H1 (cell line): ENCODE measurements around the gene ANXA1. TPM values are rescaled to one million over a fixed set of nuclear protein-coding genes. Genes with fewer than 3 reads are reported as not detected.

Experiments
- RNF2 ChIP-seq: fragments of 200-900, 300-1000 bp; sonication (generic); IDR thresholded peaks from 2 replicates; pipeline ENCODE4 v1.7.1; 2016; ENCODE audit warnings: borderline replicate concordance, low read depth, mild to moderate bottlenecking, antibody characterized with exemption, low read length; ENCODE audit not compliant: poor library complexity, severe bottlenecking; ENCODE audit errors: missing control alignments
- TCF12 ChIP-seq: IDR thresholded peaks from 2 replicates; pipeline ENCODE4 v1.6.1; 2011; ENCODE audit warnings: low read depth, mild to moderate bottlenecking, low read length
- polyA plus RNA-seq, 7 experiments: library from polyadenylated mRNA; depleted of rRNA in 3 of 7; stranded (reverse) in 5 of 7; unstranded in 2 of 7; fragments of >200 nt in 5 of 7; fragments of 200-250 nt in 2 of 7; gene quantifications; 1 replicate in 5 of 7; 2 replicates in 1 of 7; 4 replicates in 1 of 7; pipeline versions ENCODE4 v1.2.1 to v1.2.3, GENCODE V29; 2011 to 2013; ENCODE audit warnings: missing spikeins in 2 of 7, mixed read lengths in 2 of 7
- total RNA-seq: library from RNA; stranded (reverse); fragmentation: NEBNext Ultra II Directional; extraction: Animal tissue kit (Norgen Biotek cat#: 25700); gene quantifications from 2 replicates; pipeline ENCODE4 v1.2.1, GENCODE V29; 2021
- TF ChIP-seq, protein P1 (sequence below), 3 experiments: IDR thresholded peaks; 1 replicate in 2 of 3; 2 replicates in 1 of 3; pipeline versions ENCODE4 v1.5.1 to v1.6.1; 2011; ENCODE audit warnings: low read length in 3 of 3, mild to moderate bottlenecking in 3 of 3, inconsistent platforms in 2 of 3, low read depth in 1 of 3, moderate library complexity in 1 of 3; ENCODE audit not compliant: insufficient read depth in 1 of 3; ENCODE audit errors: control extremely low read depth in 1 of 3
- TF ChIP-seq, protein P2 (sequence below): fragments of 300-600 bp; sonication (generic); IDR thresholded peaks from 2 replicates; pipeline ENCODE4 v1.7.1; 2012; ENCODE audit warnings: low read length, moderate library complexity, mild to moderate bottlenecking, inconsistent platforms; ENCODE audit not compliant: insufficient replicate concordance

ANXA1 gene
- total and polyA plus RNA-seq, 2 of the 8 experiments (the other 6 are each of a cell fraction or from before 2014, with no cell fraction given) = 0.71 to 5.7 TPM

DNA sequence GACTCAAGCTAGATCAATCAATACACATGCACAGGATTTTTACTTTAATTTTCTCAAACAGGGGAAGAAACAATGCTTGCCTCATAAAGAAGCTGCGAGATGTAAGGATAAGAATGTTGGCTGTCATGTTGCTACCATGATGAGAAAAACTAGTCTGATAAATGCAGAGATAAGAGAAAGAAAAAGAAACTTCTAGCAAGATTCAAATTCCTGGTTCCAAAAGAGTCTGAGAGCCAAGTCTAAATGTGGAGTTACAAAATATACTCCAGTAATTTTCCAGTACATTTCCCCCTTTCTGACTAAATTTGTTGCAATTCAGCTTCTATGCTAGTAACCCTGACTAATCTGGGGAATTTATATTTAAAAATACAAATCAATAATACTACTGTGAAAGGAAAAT is 10.4 kb upstream of the ANXA1 start (continued):
- TF ChIP-seq, protein P1, sequence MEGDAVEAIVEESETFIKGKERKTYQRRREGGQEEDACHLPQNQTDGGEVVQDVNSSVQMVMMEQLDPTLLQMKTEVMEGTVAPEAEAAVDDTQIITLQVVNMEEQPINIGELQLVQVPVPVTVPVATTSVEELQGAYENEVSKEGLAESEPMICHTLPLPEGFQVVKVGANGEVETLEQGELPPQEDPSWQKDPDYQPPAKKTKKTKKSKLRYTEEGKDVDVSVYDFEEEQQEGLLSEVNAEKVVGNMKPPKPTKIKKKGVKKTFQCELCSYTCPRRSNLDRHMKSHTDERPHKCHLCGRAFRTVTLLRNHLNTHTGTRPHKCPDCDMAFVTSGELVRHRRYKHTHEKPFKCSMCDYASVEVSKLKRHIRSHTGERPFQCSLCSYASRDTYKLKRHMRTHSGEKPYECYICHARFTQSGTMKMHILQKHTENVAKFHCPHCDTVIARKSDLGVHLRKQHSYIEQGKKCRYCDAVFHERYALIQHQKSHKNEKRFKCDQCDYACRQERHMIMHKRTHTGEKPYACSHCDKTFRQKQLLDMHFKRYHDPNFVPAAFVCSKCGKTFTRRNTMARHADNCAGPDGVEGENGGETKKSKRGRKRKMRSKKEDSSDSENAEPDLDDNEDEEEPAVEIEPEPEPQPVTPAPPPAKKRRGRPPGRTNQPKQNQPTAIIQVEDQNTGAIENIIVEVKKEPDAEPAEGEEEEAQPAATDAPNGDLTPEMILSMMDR (IDR thresholded peaks at IDR 0.05; ENCODE audit: control extremely low read depth in 1 of 3, insufficient read depth in 1 of 3, low read depth in 1 of 3, low read length in 3 of 3) = no peak
- no peak for TF ChIP-seq TCF12
- no peak for TF ChIP-seq RNF2
- TF ChIP-seq, protein P2, sequence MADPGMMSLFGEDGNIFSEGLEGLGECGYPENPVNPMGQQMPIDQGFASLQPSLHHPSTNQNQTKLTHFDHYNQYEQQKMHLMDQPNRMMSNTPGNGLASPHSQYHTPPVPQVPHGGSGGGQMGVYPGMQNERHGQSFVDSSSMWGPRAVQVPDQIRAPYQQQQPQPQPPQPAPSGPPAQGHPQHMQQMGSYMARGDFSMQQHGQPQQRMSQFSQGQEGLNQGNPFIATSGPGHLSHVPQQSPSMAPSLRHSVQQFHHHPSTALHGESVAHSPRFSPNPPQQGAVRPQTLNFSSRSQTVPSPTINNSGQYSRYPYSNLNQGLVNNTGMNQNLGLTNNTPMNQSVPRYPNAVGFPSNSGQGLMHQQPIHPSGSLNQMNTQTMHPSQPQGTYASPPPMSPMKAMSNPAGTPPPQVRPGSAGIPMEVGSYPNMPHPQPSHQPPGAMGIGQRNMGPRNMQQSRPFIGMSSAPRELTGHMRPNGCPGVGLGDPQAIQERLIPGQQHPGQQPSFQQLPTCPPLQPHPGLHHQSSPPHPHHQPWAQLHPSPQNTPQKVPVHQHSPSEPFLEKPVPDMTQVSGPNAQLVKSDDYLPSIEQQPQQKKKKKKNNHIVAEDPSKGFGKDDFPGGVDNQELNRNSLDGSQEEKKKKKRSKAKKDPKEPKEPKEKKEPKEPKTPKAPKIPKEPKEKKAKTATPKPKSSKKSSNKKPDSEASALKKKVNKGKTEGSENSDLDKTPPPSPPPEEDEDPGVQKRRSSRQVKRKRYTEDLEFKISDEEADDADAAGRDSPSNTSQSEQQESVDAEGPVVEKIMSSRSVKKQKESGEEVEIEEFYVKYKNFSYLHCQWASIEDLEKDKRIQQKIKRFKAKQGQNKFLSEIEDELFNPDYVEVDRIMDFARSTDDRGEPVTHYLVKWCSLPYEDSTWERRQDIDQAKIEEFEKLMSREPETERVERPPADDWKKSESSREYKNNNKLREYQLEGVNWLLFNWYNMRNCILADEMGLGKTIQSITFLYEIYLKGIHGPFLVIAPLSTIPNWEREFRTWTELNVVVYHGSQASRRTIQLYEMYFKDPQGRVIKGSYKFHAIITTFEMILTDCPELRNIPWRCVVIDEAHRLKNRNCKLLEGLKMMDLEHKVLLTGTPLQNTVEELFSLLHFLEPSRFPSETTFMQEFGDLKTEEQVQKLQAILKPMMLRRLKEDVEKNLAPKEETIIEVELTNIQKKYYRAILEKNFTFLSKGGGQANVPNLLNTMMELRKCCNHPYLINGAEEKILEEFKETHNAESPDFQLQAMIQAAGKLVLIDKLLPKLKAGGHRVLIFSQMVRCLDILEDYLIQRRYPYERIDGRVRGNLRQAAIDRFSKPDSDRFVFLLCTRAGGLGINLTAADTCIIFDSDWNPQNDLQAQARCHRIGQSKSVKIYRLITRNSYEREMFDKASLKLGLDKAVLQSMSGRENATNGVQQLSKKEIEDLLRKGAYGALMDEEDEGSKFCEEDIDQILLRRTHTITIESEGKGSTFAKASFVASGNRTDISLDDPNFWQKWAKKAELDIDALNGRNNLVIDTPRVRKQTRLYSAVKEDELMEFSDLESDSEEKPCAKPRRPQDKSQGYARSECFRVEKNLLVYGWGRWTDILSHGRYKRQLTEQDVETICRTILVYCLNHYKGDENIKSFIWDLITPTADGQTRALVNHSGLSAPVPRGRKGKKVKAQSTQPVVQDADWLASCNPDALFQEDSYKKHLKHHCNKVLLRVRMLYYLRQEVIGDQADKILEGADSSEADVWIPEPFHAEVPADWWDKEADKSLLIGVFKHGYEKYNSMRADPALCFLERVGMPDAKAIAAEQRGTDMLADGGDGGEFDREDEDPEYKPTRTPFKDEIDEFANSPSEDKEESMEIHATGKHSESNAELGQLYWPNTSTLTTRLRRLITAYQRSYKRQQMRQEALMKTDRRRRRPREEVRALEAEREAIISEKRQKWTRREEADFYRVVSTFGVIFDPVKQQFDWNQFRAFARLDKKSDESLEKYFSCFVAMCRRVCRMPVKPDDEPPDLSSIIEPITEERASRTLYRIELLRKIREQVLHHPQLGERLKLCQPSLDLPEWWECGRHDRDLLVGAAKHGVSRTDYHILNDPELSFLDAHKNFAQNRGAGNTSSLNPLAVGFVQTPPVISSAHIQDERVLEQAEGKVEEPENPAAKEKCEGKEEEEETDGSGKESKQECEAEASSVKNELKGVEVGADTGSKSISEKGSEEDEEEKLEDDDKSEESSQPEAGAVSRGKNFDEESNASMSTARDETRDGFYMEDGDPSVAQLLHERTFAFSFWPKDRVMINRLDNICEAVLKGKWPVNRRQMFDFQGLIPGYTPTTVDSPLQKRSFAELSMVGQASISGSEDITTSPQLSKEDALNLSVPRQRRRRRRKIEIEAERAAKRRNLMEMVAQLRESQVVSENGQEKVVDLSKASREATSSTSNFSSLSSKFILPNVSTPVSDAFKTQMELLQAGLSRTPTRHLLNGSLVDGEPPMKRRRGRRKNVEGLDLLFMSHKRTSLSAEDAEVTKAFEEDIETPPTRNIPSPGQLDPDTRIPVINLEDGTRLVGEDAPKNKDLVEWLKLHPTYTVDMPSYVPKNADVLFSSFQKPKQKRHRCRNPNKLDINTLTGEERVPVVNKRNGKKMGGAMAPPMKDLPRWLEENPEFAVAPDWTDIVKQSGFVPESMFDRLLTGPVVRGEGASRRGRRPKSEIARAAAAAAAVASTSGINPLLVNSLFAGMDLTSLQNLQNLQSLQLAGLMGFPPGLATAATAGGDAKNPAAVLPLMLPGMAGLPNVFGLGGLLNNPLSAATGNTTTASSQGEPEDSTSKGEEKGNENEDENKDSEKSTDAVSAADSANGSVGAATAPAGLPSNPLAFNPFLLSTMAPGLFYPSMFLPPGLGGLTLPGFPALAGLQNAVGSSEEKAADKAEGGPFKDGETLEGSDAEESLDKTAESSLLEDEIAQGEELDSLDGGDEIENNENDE = no peak
